GM18861 (cell line): ENCODE data around the gene MKRN2.
"Not testable (repeated sequence)": the region's sequence is repeated elsewhere in the genome, so short reads cannot be mapped to it uniquely, and the experiment has no call there.

Source experiments
- ATAC-seq: cut with Tn5 transposase; IDR thresholded peaks from one replicate; pipeline ENCODE4 v1.9.1; 2021; ENCODE audit not compliant: unreplicated experiment

Gene MKRN2

GRCh38 chr3:12627370-12627769 is 70.5 kb downstream of the MKRN2 start:
- no peak for ATAC-seq

GRCh38 chr3:12628813-12629212 is 71.9 kb downstream of the MKRN2 start:
- ATAC-seq, result no peak

DNA sequence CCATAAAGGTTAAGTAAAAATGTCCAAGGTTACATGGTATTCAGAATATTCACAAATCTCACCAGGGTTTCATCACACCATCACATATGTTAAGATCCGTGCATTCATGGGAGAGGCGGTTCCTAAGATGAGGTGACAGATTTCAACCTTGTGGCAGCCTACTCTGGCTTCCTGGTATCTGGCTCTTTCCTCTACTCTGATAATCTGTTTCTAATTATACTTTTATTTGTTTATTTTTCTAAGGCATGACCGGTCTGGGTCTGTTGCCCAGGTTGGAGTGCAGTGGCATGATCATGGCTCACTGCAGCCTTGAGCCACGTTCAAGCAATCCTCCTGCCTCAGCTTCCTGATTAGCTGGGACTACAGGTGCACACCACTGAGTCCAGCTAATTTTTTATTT is 72.7 kb downstream of the MKRN2 start:
- no peak for ATAC-seq

- no peak for ATAC-seq
Observed at GRCh38 chr3:12630292-12630691, 73.4 kb downstream of the MKRN2 start.

- ATAC-seq, result not testable (repeated sequence)
Observed at GRCh38 chr3:12630843-12631242, 74.0 kb downstream of the MKRN2 start.

GRCh38 chr3:12632523-12632922 is 75.6 kb downstream of the MKRN2 start:
- ATAC-seq, result no peak

- ATAC-seq, result no peak
Observed at GRCh38 chr3:12633108-12633507, 76.2 kb downstream of the MKRN2 start.
